HL-60 (cell line): ENCODE data around the gene DCPS.
A peak's percentile ranks its signal among the peaks of the same experiment; 100 is the strongest.
"Not testable (repeated sequence)": the region's sequence is repeated elsewhere in the genome, so short reads cannot be mapped to it uniquely, and the experiment has no call there.

Experiments used
- DNase-seq, 2 experiments: peaks; one replicate each; pipeline ENCODE4 v3.0.0-alpha.2; 2010 to 2020; ENCODE audit warnings: low read depth in 1 of 2, low spot score in 1 of 2
- H3K27ac ChIP-seq: fragments of 250-450 bp; sonication (Bioruptor Pico); replicated peaks from 2 replicates; pipeline ENCODE4 v1.5.1; 2020; ENCODE audit warnings: mild to moderate bottlenecking, moderate library complexity
- H3K27me3 ChIP-seq: fragments of 250-450 bp; sonication (Bioruptor Pico); 2 replicates; pipeline ENCODE4 v1.5.1; 2021; ENCODE audit warnings: mild to moderate bottlenecking, moderate library complexity; ENCODE audit not compliant: insufficient read depth, poor library complexity, severe bottlenecking
- H3K4me3 ChIP-seq: replicated peaks from 2 replicates; pipeline ENCODE4 v1.5.1; 2011; ENCODE audit warnings: mild to moderate bottlenecking, control low read depth, low read length; ENCODE audit not compliant: insufficient read depth
- CTCF ChIP-seq: IDR thresholded peaks from one replicate; pipeline ENCODE4 v1.5.1; 2011; ENCODE audit warnings: low read length, control low read depth, inconsistent platforms; ENCODE audit not compliant: insufficient read depth
- GABPA ChIP-seq: IDR thresholded peaks from 2 replicates; pipeline ENCODE4 v1.6.1; 2012; ENCODE audit warnings: low read depth
- POLR2AphosphoS5 ChIP-seq: IDR thresholded peaks from 2 replicates; pipeline ENCODE4 v1.6.1; 2012; ENCODE audit warnings: low read depth
- REST ChIP-seq: IDR thresholded peaks from 2 replicates; pipeline ENCODE4 v1.6.1; 2012; ENCODE audit warnings: low read depth; ENCODE audit not compliant: insufficient replicate concordance
- SPI1 ChIP-seq: IDR thresholded peaks from 2 replicates; pipeline ENCODE4 v1.6.1; 2012; ENCODE audit warnings: low read depth, mild to moderate bottlenecking, borderline replicate concordance
- long read RNA-seq: library from polyadenylated mRNA; unstranded; transcript quantifications from one replicate; pipeline ENCODE4 v2.0.0, GENCODE V29; 2020

The DCPS gene
- long read RNA-seq, transcript DCPS-201 (6 exons, 1,479 nt) = major isoform, 91 of 93 reads
- long read RNA-seq, partial matches to known transcripts = 0 of 93 reads
- long read RNA-seq, other reads (novel, unspliced or antisense) = 1 of 93 reads

- TF ChIP-seq CTCF (no peak), GABPA (no peak), POLR2AphosphoS5 (peak; percentile 94), REST (peak; percentile 61), SPI1 (peak; percentile 62; the same call in 1 of the 2 replicates)
- Histone ChIP-seq H3K4me3 (peak within 1 kb of the TSS; percentile 58), H3K27ac (peak within 1 kb of the TSS; percentile 92)
Observed at GRCh38 chr11:126303623-126304456, at the start of gene DCPS. Gene DCPS (plus strand): TSS chr11:126304060. CDS start chr11:126304081, 21 bp downstream.

GRCh38 chr11:126254819-126255218 lies 49.0 kb upstream of the DCPS start:
- H3K4me3 ChIP-seq = no peak overlapping the region
- H3K27ac ChIP-seq = no peak overlapping the region
- TF ChIP-seq SPI1 (no peak), POLR2AphosphoS5 (no peak), CTCF (no peak), GABPA (no peak), REST (no peak)
- no peak for DNase-seq
- H3K27me3 ChIP-seq = no peaks in the 10 kb centered on the region

More at GRCh38 chr11:126303623-126304456, at the start of gene DCPS:
- no peaks in the 10 kb centered on the region for H3K27me3 ChIP-seq
- DNase-seq = peak; percentile 83 to 86

- H3K27me3 ChIP-seq, H3K4me3 ChIP-seq, DNase-seq, H3K27ac ChIP-seq: not testable (repeated sequence)
Observed at GRCh38 chr11:126255507-126255906, 48.4 kb upstream of the DCPS start.

DNA sequence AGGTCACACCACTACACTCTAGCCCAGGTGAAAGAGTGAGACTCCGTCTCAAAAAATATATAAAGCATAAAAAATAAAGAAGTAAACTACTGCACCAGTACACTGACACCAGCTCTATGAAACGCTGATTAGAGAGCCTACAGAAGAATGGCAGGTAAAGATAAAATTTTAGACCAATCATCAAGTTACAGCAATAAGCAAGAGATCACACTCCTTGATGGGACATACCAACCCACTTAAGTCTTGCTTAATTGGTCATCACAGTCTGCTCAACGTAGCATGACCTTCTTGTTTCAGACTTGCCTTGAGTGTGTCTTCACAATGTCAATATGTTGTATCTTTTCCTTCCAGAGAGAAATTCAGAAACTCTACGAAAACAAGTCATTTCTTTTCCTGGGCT lies 47.6 kb upstream of the DCPS start:
- no peaks in the 10 kb centered on the region for H3K27me3 ChIP-seq
- no peak for DNase-seq
- H3K27ac ChIP-seq = no peak overlapping the region
- TF ChIP-seq GABPA = no peak
- TF ChIP-seq CTCF = no peak
- no peak for TF ChIP-seq POLR2AphosphoS5
- no peak for TF ChIP-seq REST
- TF ChIP-seq SPI1 = no peak
- H3K4me3 ChIP-seq = no peak overlapping the region
